NCI-H1694 treated with DMSO at 0.1 percent for 48 hours (cell line): Measurements from ENCODE around the gene TMEM8B.
"Not testable (repeated sequence)": the region's sequence is repeated elsewhere in the genome, so short reads cannot be mapped to it uniquely, and the experiment has no call there.

Experiments used
- DNase-seq: peaks from one replicate; lab custom pipeline; 2025; lab: John Stamatoyannopoulos, UW

TMEM8B gene

DNA sequence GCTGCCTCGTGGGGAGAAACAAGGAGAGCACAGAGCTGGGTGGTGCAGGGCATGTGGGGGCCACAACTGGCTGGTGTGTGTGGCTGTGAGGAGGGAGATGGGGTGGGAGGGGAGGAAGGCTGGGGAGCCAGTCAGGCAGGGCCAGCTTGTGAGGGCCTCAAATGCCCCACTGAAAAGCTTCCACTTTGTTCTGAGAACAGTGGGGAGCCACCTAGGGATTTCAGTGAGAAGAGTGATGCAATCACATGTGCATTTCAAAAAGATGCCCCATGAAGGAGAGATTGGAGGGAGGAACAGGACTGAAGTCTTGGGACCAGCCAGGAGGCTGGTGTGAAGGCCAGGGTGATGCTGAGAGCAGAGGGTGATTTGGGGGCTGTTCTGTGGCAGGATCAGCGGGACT, 39.9 kb downstream of the TMEM8B start:
- no peak for DNase-seq

DNA sequence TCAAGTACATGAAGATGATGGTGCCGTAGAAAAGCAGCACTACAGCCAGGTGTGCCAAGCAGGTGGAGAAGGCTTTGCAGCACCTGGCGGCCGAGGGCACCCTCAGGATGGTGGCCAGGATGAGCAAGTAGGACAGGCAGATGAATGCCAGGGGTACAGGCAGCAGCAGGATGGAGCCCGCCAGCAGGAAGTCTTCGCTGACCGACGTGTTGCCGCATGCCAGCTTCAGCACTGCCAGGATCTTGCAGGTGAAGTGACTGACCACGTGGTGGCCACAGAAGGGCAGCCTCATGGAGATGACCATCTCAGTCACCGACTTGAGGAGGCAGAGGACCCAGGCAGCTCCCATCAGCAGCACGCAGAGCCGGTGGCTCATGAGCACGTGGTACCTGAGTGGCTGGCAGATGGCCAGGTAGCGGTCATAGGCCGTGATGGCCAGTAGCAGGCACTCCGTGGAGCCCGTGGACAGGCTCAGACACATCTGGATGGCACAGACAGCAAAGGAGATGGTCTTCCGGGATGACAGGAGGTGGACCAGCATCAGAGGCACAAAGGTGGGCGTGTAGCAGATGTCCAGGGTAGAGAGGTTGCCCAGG, 40.7 kb downstream of the TMEM8B start:
- DNase-seq, result no peak

DNA sequence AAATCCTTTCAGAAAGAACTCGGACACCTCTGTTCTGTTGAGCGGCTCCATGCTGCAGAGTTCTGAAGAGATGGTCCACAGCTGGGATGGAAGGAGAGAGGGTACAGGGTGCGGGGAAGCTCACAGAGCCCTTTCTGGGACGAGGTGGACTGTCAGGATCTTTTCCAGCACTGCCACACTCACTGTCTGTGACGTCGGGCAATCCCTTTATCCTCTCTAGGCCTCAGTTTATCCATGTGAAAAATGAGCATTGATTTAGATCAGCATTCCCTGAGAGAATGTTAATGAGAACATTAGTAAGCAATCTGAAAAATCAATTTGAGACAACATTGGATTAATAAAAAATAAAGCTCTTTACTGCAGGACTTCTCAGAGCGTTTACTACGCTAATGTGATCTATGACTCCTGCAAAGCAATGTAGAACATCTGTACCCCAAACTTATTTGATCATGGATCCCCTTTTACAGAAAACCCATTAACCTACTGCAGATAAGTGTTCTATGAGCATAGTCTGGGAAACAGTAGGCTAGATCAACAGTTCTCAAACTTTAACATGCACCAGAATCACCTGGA, 41.4 kb downstream of the TMEM8B start, which contains the start of gene OR13J1:
OR13J1 (minus strand) TSS at position 51 of the 573 bp plus-strand sequence; CDS start at position 51, 0 bp downstream.
- DNase-seq, result no peak

DNA sequence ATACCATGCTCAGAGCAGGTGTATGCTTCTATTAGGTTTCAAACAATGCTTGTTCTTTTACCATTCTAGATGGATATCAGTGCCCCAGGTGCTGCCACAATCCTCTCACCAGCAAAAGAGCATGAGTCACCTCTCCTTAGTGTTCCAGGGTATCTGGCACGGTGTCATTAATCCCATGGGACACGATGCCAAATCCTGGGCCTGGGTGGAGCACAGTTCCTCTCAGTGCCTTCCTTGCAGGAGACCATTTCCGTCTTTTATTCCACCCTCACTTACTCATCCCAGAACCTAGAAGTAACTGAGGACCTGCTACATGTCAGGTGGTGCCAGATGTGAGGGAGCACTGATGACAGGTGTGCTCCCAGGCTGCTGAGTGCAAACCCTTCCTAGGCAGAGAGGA, 42.5 kb downstream of the TMEM8B start:
- DNase-seq, result no peak

DNA sequence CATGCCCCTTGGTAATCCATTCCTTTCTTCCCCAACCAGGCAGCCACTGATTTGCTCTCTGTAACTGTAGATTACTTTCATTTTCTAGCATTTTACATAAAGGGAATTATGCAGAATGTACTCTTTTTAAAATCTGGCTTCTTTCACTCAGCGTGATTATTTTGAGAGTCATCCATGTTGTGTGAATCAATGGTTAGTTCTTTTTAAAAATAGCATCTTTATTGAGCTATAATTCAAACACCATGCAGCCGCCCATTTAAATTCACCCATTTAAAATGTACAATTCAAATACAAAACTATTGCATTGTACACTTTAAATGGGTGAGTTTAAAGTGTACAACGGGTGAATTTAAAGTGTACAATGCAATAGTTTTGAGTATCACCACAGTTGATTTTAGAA, 43.5 kb downstream of the TMEM8B start:
- no peak for DNase-seq

DNA sequence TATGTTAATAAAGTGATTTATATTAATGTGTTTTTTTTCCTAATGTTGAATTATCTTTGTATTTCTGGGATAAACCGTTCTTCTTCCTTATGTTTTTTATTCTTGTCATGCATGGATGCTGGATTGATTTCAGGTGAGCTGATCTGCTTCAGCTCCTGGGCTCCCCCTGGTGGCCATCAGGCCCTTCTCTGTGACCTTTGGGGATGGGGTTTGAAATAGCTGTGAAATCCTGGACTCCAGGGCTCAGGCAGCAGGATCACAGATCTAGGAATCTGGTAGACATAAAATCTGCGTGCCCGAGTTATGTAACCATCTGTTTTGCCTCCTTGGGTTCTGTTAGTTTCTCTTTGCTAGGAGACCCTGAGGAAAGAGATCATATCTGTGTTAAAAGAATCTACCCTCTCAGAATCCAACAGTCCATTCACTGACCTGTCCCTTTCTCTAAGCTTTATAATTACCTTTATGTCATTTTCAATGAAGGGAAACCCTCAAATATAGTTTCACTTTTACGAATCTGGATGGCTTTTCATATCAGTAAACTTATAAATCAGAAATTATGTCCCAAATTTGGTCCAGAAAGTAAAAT, 53.3 kb downstream of the TMEM8B start:
- DNase-seq, result peak; percentile 81

DNA sequence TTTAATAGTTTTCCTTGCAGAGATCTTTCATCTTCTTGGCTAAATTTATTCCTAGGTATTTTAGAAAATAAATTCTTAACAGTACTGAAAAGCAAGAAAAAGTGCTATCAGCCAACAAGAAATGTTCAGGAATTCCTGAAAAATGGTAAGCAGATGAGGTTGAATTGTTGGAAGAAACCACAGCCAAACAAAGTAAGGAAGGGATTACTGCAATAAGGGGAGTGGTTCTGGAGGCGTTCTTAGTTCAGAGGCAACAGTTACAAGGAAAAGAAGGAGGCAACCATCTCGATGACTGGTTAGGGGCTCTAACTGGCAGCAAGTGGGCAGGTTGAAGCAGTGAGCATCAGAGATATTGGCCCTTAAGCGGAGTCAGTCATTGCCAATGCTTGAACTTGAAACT, 54.0 kb downstream of the TMEM8B start:
- no peak for DNase-seq

DNA sequence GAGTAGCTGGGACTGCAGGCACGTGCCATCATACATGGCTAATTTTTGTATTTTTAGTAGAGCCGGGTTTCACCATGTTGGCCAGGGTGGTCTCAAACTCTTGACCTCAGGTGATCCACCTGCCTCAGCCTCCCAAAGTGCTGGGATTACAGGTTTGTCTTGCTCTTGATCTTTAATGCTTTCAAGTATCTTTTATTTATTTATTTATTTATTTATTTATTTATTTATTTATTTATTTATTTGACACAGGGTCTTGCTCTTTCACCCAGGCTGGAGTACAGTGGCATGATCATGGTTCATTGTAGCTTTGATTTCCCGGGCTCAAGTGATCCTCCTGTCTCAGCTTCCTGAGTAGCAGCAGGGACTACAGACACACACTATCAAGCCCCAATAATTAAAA, 55.9 kb downstream of the TMEM8B start:
- DNase-seq, result not testable (repeated sequence)

DNA sequence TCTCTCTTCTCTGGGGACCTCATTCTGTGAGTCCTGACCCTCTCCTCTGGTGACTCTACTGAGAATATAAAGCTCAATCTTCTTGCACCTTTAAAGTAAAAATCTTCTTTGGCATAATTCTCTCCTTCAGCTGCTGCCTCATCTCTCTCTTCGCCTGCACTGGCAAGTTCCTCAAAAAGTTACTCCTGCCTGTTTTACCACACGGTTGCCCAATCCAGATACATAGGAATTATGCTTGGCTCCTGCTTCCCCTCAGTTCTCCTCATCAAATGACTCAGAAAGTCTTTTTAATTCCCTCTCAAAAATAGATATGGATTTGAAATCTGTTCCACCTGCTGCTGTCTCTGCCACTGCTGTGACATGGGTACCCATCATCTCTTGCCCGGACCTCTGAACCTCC, 62.6 kb downstream of the TMEM8B start:
- DNase-seq, result no peak

DNA sequence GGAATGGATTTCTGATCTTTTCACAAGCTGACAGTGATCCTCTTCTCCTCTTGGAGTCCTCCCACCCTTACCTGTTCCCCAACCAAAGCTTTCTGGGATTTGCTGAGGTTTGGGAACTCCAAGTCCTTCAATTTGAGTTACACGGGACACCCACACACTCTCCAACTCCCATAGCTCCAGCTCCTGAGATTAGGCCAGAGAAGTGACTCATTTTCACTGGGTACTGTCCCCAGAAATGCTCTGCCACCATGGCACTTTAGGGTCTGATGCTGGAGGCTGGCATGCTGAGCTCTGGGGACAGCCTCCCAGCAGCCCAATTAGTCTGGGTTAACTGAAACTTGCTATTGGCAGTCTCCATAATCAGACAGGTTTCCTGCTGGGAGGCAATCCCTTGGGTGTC, 63.0 kb downstream of the TMEM8B start:
- DNase-seq, result no peak

DNA sequence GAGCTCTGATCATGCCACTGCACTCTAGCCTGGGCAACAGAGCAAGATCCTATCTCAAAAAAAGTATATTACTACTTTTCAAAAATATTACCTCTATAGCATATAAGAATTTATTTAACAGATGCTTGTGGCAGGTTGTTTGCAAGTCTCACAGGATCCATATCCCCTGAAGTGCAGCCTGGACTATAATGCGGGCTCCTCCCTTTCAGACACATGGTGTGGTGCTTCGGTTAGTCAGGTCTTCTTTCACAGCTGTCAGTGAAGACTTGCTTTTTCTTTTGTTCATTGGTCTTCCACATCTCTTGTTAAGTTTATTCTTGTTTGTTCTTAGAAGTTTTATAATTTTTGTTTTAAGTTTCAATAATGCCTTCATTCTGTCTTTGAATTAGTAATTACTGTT, 67.5 kb downstream of the TMEM8B start:
- no peak for DNase-seq

DNA sequence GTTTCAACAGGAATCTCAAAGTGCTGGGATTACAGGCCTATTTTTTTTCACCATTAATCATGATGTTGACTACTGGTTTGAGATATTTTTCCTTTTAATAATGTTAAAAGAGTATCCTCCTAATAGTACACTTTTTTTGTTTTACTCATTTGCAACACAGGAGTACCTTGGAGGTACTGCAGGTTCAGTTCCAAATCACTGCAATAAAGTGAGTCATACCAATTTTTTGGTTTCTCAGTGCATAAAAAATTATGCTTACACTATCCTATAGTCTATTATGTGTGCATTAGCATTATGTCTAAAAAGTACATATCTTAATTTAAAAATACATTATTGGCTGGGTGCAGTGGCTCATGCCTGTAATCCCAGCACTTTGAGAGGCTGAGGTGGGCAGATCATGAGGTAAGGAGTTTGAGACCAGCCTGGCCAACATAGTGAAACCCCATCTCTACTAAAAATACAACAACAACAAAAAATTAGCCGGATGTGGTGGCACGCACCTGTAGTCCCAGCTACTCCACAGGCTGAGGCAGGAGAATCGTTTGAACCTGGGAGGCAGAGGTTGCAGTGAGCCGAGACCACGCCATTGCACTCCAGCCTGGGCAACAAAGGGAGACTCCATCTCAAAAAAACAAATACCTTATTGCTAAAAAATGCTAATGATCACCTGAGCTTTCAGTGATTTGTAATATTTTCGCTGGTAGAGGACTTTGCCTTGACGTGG, 68.5 kb downstream of the TMEM8B start:
- DNase-seq, result not testable (repeated sequence)

DNA sequence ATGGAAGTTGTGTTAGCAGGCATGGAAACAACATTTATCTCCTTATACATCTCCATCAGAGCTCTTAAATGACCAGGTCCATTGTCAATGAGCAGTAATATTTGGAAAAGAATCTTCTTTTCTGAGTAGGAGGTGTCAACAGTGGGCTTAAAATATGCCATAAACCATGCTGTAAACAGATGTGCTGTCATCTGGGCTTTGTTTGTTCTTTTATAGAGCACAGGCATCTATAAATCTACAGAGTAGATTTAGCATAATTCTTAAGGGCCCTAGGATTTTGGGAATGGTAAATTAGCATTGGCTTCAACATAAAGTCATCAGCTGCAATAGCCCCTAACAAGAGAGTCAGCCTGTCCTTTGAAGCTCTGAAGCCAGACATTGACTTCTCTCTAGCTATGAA, 69.3 kb downstream of the TMEM8B start:
- DNase-seq, result no peak

DNA sequence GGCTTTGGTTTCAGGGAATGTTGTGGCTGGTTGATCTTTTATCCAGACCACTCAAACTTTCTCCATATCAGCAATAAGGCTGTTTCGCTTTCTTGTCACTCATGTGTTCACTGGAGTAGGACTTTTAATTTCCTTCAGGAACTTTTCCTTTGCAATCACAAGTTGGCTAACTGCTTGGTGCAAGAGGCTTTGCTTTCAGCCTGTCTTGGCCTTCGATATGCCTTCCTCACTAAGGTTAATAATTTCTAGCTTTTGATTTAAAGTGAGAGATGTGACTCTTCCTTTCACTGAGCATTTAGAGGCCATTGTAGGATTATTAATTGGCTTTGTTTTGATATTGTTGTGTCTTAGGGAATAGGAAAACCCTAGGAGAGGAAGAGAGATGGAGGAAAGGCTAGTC, 70.0 kb downstream of the TMEM8B start:
- no peak for DNase-seq

DNA sequence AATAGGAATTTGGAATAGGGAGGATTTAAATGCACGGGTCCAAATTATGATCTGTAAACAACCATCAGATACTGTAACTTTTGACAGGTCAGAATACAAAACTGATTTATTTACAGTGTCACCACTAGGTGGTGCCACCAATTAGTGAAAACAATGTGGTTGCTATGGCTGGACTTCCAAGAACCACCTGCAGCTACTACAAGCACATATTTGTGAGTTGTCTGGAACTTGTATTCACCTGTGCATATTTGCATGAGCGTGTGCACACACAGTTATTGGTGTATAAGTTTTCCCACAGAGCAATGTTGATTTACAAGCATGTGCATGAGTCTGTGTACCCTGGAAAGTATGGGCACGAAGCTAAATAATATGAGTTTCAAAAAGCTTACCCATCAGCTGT, 74.0 kb downstream of the TMEM8B start:
- peak; percentile 74 for DNase-seq

DNA sequence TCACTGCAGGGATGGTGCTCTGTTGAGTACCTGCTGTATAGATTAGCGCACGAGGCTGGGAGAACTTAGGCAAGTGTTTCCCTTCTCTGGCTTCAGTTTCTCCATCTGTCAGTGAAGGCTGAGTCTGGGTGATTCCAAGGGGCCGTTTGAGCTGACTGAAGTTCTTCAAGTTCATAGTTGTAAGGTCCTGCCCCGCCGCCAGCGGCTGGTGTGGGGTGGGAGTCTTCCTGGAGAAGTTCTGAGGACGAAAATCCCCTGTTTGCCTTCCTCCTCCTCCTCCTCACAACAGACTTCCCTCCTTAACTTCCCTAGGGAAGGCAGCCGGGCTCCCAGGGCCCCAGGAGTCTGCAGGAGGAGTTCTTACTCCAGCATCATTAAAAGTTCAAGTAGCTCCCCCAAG, 75.3 kb downstream of the TMEM8B start:
- DNase-seq, result no peak

DNA sequence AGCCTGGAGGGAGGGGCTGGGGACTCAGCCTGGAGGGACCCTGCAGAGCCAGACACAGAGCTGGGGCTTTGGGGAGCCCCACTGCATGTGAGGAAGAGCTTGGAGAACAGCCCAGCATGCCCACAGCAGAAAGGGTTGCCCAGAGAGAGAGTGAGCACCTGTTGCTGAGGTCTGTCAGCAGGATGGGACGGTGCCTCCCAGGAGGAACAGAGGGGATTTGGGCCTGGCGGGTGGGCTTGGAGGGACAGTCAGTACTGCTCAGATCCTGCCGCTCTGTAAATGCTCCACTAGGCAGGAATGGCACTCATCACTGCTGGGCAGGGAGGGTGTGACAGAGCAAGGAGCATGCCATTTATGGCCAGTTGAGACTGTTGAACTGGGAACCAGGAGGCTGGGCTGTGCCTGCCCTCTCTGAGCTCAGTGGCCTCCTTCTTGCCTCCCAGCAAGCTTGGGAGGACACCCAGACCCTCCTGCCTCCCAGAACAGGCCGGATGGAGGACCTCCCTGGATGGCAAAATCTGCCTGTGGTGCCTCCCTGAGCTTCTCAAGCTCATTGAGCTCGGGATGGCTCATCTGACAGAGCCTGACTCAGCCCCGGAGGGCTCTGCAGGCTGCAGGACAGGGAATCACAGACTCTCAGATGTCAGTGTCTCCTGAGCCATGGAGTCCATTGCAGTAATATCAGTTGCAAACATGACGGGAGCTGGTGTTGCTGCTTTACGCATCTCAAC, 76.2 kb downstream of the TMEM8B start:
- no peak for DNase-seq

DNA sequence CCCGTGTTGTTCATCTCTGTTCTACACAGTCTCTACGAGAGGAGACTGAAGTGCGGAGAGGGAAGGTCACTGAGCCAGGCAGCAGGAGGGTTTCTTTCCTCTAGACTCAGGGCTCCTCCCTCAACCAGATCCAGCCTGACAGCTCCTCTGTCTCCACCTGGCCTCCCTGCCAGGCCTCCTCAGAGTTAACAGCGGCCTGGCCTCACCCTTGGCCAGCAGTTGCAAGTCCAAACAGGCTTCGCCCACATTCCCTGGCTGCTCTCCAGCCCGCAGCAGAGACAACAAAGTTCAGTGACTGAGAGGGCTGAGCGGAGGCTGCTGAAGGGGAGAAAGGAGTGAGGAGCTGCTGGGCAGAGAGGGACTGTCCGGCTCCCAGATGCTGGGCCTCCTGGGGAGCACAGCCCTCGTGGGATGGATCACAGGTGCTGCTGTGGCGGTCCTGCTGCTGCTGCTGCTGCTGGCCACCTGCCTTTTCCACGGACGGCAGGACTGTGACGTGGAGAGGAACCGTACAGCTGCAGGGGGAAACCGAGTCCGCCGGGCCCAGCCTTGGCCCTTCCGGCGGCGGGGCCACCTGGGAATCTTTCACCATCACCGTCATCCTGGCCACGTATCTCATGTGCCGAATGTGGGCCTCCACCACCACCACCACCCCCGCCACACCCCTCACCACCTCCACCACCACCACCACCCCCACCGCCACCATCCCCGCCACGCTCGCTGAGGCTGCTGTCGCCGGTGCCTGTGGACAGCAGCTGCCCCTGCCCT, 77.1 kb downstream of the TMEM8B start, which contains the start of gene HRCT1:
HRCT1 (plus strand) TSS at position 291 of the 768 bp plus-strand sequence; CDS start at position 377, 86 bp downstream.
- peak; percentile 47 for DNase-seq

DNA sequence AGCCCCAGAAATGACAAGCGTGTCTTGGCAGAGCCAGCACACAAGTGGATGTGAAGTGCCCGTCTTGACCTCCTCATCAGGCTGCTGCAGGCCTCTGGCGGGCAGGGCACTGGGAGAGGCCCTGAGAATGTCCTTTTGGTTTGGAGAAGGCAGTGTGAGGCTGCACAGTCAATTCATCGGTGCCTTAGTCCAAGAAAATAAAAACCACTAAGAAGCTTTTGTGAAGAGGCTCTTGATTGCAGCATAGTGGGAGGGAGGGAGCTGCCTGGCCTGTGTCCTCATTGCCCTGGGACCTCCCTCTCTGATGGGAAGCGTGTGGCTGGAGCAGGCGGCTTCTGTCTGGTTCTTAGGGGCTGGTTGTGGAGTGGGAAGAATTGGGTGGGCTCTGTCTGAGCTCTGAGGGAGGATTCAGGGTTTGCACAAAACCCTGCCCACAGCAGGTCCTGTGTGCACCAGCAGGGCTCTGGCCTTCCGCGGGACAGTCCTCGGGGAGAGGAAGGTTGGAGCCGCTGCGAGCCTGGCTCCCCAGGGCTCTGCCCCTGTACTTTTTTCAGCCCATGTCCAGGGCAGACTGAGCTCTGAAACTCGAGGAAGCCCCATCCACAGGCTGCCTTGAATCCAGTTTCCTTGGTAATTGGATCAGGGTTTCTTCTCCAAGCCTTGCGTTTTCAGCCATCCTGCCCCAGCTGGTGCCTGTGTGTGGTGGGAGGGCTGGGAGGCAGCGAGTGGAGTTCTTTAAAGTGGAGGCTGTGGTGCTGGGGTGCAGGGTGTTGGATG, 78.1 kb downstream of the TMEM8B start:
- DNase-seq, result peak; percentile 9

DNA sequence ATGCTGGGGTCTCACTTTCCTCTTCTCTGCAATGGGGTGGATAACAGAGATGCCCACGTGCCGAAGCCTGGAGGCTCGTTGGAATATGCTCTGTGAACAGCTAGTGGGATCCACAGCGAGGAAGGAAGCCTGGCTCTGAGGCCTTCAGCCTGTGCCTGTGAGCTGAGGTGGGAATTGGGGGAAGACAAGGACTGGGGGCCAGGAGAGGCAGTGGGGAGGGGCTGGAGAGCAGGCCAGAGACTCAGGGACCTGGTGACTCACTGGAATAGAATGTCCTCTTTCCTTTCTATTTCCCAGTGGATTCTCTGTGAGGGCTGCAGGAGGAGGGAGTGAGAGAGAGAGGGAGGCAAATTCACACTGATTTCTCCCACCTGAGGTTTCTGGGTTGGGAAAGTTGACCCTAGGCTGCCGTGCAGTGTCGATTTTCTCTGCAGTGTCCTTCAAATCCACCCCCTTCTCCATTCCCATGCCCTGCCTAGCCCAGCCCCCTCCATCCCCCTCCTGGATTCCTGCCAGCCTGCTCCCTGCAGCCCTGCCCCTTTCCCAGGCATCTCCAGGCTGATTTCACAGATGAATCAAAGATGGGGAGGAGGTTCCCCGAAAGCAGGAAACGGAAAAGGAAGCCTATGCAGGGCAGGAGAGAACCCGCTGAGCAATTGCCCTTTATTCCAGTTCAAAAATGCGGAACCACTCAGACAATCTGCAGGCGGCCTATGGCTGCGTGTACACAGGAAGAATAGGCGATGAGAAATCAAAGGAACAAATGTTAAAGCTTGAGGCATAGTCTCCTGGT, 78.9 kb downstream of the TMEM8B start:
- DNase-seq, result peak; percentile 68
